ENCODE measurements around the gene STEAP2. TPM values are rescaled to one million over a fixed set of nuclear protein-coding genes. Genes with fewer than 3 reads are reported as not detected.

Gene STEAP2
- total and polyA plus RNA-seq, 2 of the 4 experiments (the other 2 are of a cell fraction): 1.8 to 3.9 TPM

GRCh38 chr7:90244909-90245851 lies 33.6 kb downstream of the STEAP2 start, which contains the start of gene CFAP69:
Gene CFAP69, plus strand, starts transcription at chr7:90245174. Its CDS starts 251 bp downstream, at chr7:90245425.
- peak within 1 kb of the TSS; percentile 100 for H2AFZ ChIP-seq (replicated peaks; ENCODE audit: low read length, poor library complexity)
- 1% methylated on average over 17 of the region's 59 CpGs; no CpG with 5 or more reads in 1 of the 2 experiments for WGBS, 2 experiments (ENCODE audit: extremely low coverage in 2 of 2, insufficient read length in 1 of 2)
- H3K27me3 ChIP-seq (ENCODE audit: control insufficient read depth, insufficient read depth, low read length): no peaks in the 10 kb centered on the region; the same call in none of the 2 replicates
- H2BK120ac ChIP-seq (ENCODE audit: low read depth, low read length): peak within 1 kb of the TSS; percentile 63; the same call in 1 of the 2 replicates
- H4K20me1 ChIP-seq (ENCODE audit: insufficient read depth, low read length): no peaks in the 10 kb centered on the region
- H2BK15ac ChIP-seq (ENCODE audit: low read depth, low read length): no peak within 1 kb of the TSS; the same call in 2 of the 3 replicates
- intact Hi-C loops (cut with micrococcal nuclease) (no loop called here), in situ Hi-C loops (cut with MboI; ENCODE audit: low sequenced_read_pairs) (no loop called here), dilution Hi-C loops (cut with HindIII; ENCODE audit: low sequenced_read_pairs, unreplicated experiment) (no loop called here)
- H2BK20ac ChIP-seq (ENCODE audit: low read depth, low read length): peak within 1 kb of the TSS; percentile 48; the same call in 1 of the 2 replicates
- H2AK5ac ChIP-seq (ENCODE audit: low read depth, low read length): no peak within 1 kb of the TSS
- H3K79me1 ChIP-seq (ENCODE audit: low read depth in 1 of 2, low read length in 2 of 2): no peaks in the 10 kb centered on the region
- H3K27ac ChIP-seq (ENCODE audit: insufficient read depth, low read length): peak within 1 kb of the TSS; percentile 43
- H3K9me1 ChIP-seq (ENCODE audit: insufficient read depth, low read length): no peaks in the 10 kb centered on the region
- peak within 1 kb of the TSS; percentile 79 for H2AK9ac ChIP-seq (replicated peaks; ENCODE audit: low read depth, low read length, poor library complexity)
- 0 out of 2 replicates have a peak within 1 kb of the TSS, but pooled peaks have one; percentile 47 for H3K56ac ChIP-seq (ENCODE audit: extremely low read depth, insufficient read depth, low read length)
- H3K9ac ChIP-seq (ENCODE audit: low read depth, low read length): peak within 1 kb of the TSS; percentile 89
- POLR2A ChIA-PET (ENCODE audit: unreplicated experiment): no interaction called here
- H3K4me1 ChIP-seq (ENCODE audit: control insufficient read depth, insufficient read depth, low read length): no peaks in the 10 kb centered on the region
- no TSS peak for BruUV-seq (replicated peaks)
- peak within 1 kb of the TSS; percentile 81 for H3K4me2 ChIP-seq (ENCODE audit: low read depth, low read length)
- no peaks in the 10 kb centered on the region for H3K9me3 ChIP-seq (ENCODE audit: control insufficient read depth, insufficient read depth, low read length)
- peak within 1 kb of the TSS; percentile 77 for H4K91ac ChIP-seq (ENCODE audit: insufficient read depth, low read depth, low read length)
- peak within 1 kb of the TSS; percentile 65; the same call in 1 of the 2 replicates for H3K23ac ChIP-seq (ENCODE audit: low read depth, low read length)
- H3K18ac ChIP-seq (ENCODE audit: low read depth, low read length): peak within 1 kb of the TSS; percentile 72
- H2BK5ac ChIP-seq (ENCODE audit: low read depth, low read length, poor library complexity, severe bottlenecking): peak within 1 kb of the TSS; percentile 40
- H4K5ac ChIP-seq (ENCODE audit: low read depth, low read length): peak within 1 kb of the TSS; percentile 82
- peak within 1 kb of the TSS; percentile 85 for H3K4ac ChIP-seq (ENCODE audit: low read depth, low read length)
- CTCF ChIA-PET: no interaction called here
- TF ChIP-seq MXI1 (IDR thresholded peaks at IDR 0.05; ENCODE audit: borderline replicate concordance, low read depth, low read length) (peak; percentile 42; the same call in 1 of the 2 replicates), RAD21 (IDR thresholded peaks at IDR 0.05; ENCODE audit: low read length) (peak; percentile 7; the same call in 1 of the 2 replicates), MAFK (IDR thresholded peaks at IDR 0.05; ENCODE audit: low read depth, low read length) (no peak), MAZ (IDR thresholded peaks at IDR 0.05; ENCODE audit: borderline replicate concordance, low read depth, low read length) (peak; percentile 67; the same call in 1 of the 2 replicates), BHLHE40 (IDR thresholded peaks at IDR 0.05; ENCODE audit: low read depth, low read length) (no peak), FOS (IDR thresholded peaks at IDR 0.05; ENCODE audit: low read depth, low read length) (no peak), ELK1 (IDR thresholded peaks at IDR 0.05; ENCODE audit: borderline replicate concordance, low read depth, low read length) (no peak), CTCF (conservative IDR thresholded peaks at IDR 0.05; ENCODE audit: low read depth, low read length) (peak; percentile 24; the same call in 1 of the 2 replicates), RCOR1 (IDR thresholded peaks at IDR 0.05; ENCODE audit: insufficient replicate concordance, low read length) (no peak), NFE2L2 (IDR thresholded peaks at IDR 0.05; ENCODE audit: low read depth, low read length) (no peak), CHD1 (IDR thresholded peaks at IDR 0.05; ENCODE audit: low read depth, low read length) (no peak)
- peak within 1 kb of the TSS; percentile 71 to 92 for H4K8ac ChIP-seq (ENCODE audit: low read depth in 2 of 2, low read length in 2 of 2)
- DNase-seq: peak; percentile 78
- peak within 1 kb of the TSS; percentile 92 for H3K4me3 ChIP-seq (ENCODE audit: insufficient read depth, low read depth, low read length)
- ATAC-seq (ENCODE audit: low read depth): peak; percentile 97
- no peaks in the 10 kb centered on the region for H3K36me3 ChIP-seq (ENCODE audit: control insufficient read depth, insufficient read depth, low read length)
- H3K14ac ChIP-seq (replicated peaks; ENCODE audit: low read depth, low read length): peak within 1 kb of the TSS; percentile 87

All from IMR-90 (cell line).